HG02981 (cell line): ENCODE measurements around the gene CDC123.
"Not testable (repeated sequence)": the region's sequence is repeated elsewhere in the genome, so short reads cannot be mapped to it uniquely, and the experiment has no call there.

ENCODE experiments used
- ATAC-seq: cut with Tn5 transposase; IDR thresholded peaks from one replicate; pipeline ENCODE4 v1.9.1; 2021; ENCODE audit warnings: mild to moderate bottlenecking, moderate library complexity; ENCODE audit not compliant: unreplicated experiment

The CDC123 gene

GRCh38 chr10:12228851-12229250 is 32.9 kb downstream of the CDC123 start:
- no peak for ATAC-seq

GRCh38 chr10:12234687-12235086 is 38.7 kb downstream of the CDC123 start:
- not testable (repeated sequence) for ATAC-seq

DNA sequence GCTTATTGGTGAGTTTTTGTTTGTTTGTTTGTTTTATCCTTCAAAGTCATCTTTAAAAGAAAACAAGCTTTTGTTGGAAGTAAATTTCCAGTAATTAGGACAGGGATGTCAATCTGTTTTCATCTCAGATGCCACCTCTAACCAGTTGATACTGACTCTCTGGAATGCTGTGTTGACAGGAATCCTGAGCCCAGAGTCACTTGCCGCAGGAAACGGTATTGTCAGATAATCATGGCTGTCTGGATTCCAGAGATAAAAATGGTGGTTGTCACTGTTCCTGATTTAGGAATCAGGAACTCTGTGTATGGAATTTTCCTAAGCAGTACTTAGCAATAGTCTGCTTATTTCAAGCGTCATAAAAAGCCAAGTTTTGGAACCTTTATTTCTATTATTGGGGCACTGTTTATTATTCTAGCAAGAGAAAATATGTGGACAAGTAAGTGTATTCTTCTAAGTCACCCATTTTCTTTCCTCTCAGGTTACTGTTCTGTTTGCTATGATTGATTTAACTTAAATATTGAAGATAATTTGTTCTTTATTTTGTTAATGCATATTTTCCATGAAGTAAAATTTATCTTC is 39.2 kb downstream of the CDC123 start:
- no peak for ATAC-seq

- no peak for ATAC-seq
Measured at GRCh38 chr10:12235796-12236195, 39.8 kb downstream of the CDC123 start.

DNA sequence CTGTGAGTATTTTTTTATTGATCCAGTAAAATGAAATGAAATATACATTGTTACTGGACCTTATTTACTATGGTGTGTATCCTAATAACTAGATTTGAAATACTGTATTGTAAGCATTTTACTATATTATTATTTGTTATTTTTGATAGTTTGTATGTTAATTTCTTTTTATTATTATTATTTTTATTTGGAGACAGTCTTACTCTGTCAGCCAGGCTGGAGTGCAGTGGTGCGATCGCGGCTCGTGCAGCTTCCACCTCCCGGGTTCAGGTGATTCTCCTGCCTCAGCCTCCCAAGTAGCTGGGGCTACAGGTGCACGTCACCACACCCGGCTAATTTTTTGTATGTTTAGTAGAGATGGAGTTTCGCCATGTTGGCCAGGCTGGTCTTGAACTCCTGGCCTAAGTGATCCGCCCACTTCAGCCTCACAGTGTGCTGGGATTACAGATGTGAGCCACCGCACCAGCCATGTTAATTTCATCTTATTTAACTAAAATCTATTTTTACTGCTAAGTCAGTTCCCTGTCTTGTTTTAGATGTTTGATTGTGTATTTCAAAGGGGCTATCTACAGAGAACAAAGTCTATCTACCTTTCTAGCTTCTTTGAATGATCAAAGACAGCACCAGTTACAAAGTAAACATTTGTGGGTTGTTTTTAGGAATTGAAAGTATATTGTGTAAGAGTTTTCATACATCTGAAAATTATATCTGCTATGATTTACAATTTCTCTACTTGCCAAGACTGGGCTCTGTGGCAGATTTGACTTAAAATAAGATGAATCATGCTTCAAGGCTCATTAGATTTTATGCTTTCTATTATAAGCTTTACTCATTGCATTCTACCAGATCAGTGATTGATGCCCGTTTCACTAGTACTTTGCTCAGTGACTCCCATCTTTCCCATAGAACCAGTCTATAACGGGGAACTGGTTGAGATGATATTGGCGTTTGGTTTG is 41.6 kb downstream of the CDC123 start:
- no peak for ATAC-seq

GRCh38 chr10:12238821-12239220 is 42.8 kb downstream of the CDC123 start:
- no peak for ATAC-seq

- no peak for ATAC-seq
Measured at GRCh38 chr10:12241810-12242529, 46.0 kb downstream of the CDC123 start.

DNA sequence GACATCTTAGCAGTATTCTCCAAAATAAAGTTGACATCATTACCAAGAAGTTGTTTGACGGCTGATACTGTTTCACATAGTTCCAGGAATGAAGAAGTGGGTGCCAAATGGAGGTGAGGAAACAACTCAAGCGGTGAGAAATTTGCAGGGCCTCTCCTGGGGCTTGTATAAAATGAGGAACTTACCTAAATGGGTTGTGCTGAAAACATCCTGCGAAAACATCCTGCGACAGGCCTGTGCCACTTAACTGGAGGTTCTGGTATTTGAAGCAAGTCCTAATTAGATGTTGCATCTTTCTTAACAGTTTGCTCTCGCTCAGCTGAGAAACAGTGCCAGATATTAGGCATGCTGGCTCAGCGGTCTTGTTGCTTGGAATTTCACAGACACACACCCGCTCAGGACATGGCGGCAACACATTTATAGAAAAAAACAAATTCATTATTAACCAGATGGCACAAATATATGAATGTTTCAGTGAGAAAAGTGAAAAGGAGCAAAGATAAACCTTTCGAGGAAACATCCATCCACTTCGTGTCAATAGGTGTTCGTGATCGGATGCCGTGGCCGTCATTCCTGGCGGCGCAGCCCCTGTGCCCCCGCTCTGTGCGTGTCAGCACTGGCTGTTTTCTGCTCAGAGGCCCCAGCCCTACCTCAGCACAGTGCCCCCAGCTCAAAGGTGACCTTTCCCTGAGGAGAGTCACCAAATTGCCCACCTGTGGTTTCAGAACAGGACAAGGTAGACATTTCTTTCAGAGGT is 48.1 kb downstream of the CDC123 start:
- ATAC-seq, result peak; percentile 47

- ATAC-seq, result no peak
Measured at GRCh38 chr10:12250181-12250580, 54.2 kb downstream of the CDC123 start.

- not testable (repeated sequence) for ATAC-seq
Measured at GRCh38 chr10:12250702-12251101, 54.7 kb downstream of the CDC123 start.

DNA sequence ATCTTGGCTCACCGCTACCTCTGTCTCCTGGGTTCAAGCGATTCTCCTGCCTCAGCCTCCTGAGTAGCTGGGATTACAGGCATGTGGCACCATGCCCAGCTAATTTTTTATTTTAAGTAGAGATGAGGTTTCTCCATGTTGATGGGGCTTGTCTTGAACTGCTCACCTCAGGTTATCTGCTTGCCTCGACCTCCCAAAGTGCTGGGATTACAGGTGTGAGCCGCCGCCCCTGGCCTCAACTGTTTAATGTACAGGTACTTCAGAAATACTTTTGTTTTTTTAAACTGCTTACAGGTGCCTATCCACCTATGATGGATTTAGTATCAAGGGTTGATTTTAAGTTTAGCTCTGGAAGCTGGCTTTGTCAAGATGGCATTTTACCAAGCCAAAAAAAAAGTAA is 55.6 kb downstream of the CDC123 start:
- no peak for ATAC-seq

DNA sequence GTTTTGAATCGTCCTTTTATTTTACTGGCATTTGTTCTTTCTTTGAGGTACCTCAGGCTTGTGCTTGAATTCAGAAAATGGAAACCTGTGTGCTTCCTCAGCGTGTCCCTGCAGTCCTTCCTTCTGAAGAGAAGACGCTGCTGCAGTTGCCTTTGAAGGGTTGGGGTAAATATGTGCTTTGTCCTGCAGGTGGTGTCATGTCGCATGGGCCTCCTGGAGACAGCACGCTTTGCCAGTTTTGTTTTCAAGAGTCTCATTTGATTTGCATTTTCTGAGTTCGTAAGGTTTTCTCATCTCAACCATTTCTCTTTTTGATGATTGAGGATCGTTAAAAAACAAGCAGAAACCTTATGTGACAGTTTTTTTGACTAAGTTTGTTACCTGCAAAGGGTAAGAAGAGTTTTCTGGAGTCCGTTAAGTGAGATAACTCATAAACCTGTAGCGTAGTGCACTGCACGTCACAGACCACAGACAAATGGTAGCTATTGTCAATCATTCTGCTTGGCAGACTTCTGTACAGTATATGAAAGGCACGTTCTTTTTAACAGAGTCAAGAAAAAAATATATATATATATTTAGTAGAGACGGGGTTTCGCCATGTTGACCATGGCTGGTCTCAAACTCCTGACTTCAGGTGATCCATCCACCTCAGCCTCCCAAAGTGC is 57.0 kb downstream of the CDC123 start:
- peak; percentile 65 for ATAC-seq

- no peak for ATAC-seq
Measured at GRCh38 chr10:12255048-12255447, 59.1 kb downstream of the CDC123 start.

DNA sequence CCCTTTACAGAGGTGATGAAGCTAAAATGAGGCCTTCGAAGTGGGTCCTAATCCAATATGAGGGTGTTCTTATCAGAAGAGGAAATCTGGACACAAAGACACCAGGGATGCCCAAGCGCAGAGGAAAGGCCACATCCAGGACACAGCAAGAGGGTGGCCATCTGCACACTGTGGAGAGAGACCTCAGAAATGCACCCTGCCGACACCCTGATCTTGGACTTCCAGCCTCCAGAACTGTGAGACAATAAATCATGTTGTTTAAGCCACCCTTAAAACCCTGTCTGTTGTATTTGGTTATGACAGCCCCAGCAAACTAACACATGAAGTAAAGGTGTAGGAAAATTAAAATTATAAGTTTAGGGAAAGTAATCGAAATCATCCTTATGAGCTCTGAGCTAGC is 64.0 kb downstream of the CDC123 start:
- ATAC-seq, result no peak

DNA sequence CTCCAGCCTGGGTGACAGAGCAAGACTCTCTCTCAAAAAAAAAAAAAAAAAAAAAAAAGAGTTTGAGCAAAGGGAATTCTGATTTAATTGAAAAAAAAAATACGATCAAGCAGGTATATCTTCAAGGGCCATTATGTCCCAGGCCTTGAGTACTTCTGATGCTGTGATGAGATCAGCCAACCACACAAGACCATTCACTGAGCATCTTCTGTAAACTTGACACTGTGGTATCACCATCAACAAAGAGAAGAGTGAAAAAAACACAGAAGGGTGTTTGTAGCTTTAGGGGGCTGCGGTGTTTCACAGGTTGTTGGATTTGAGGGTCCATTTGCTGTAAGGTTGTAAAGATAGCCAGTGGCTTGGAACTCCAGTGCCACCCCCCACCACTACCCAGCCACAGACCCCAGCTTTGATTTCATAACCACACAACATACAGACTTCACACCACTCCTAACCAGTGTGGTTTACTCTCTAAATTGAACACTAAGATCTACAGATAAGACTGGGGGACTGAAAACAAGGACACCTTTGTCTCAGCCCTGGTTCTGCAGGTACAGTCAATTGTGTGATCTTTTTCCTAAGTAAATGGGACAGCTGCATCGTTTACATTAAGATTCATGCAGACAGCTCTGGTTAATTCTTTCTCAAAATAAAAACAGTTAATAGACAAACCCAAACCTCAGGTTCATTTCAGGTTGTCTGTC is 66.4 kb downstream of the CDC123 start:
- ATAC-seq, result no peak

GRCh38 chr10:12264204-12264940 is 68.4 kb downstream of the CDC123 start:
- ATAC-seq, result peak; percentile 76

DNA sequence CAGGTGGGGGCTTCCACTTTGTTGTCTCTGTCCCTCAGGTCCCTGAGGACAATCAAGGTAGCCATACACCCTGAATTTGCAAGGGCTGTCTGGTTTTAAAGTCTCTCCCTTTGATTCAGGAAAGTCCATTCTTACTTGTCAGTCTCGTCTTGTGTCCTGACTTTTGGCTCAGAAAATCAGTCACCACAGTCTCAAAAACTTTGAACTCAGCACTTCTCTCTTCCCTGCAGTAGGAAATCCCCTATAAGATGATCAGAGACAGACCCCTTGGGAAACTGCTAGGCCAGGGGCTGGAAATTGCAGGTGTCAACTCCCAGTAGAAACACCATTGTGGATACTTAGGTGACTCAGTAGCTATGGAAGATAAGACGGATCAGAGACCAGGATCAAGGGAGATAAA is 73.1 kb downstream of the CDC123 start:
- no peak for ATAC-seq

GRCh38 chr10:12271210-12271540 is 75.2 kb downstream of the CDC123 start:
- no peak for ATAC-seq

DNA sequence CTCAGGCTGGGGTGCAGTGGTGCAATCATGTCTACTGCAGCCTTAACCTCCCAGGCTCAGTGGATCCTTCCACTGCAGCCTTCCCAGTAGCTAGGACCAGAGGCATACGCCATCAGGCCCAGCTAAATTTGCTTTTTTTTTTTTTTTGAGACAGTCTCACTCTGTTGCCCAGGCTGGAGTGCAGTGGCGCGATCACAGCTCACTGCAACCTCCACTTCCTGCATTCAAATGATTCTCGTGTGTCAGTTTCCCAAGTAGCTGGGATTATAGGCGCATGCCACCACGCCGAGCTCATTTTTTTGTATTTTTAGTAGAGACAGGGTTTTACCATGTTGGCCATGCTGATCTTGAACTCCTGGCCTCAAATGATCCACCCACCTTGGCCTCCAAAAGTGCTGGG is 81.9 kb downstream of the CDC123 start:
- not testable (repeated sequence) for ATAC-seq
